Measurements from ENCODE around the gene RAET1G.

GRCh38 chr6:149906405-149906804 lies 16.5 kb downstream of the RAET1G start:
- TF ChIP-seq CTCF (IDR thresholded peaks at IDR 0.05; ENCODE audit: low read length) (no peak), EZH2 (optimal IDR thresholded peaks at IDR 0.05; ENCODE audit: low read depth, low read length) (no peak), EZH2phosphoT487 (IDR thresholded peaks at IDR 0.05; ENCODE audit: low read length) (no peak)

All from MM.1S (cell line).